WI38 (cell line): ENCODE results near the gene GLIPR2.
A peak's percentile ranks its signal among the peaks of the same experiment; 100 is the strongest.

Experiments used
- H3K4me3 ChIP-seq: 2 replicates; pipeline ENCODE4 v1.5.1; 2011; ENCODE audit warnings: low read depth, mild to moderate bottlenecking, control low read depth, low read length
- TF ChIP-seq, protein P1 (sequence below): IDR thresholded peaks from 2 replicates; pipeline ENCODE4 v1.5.1; 2012; ENCODE audit warnings: low read depth, mild to moderate bottlenecking, control low read depth, low read length

The GLIPR2 gene

GRCh38 chr9:36132086-36132485 lies 4.4 kb upstream of the GLIPR2 start:
- H3K4me3 ChIP-seq, result no peak overlapping the region
- TF ChIP-seq, protein P1, sequence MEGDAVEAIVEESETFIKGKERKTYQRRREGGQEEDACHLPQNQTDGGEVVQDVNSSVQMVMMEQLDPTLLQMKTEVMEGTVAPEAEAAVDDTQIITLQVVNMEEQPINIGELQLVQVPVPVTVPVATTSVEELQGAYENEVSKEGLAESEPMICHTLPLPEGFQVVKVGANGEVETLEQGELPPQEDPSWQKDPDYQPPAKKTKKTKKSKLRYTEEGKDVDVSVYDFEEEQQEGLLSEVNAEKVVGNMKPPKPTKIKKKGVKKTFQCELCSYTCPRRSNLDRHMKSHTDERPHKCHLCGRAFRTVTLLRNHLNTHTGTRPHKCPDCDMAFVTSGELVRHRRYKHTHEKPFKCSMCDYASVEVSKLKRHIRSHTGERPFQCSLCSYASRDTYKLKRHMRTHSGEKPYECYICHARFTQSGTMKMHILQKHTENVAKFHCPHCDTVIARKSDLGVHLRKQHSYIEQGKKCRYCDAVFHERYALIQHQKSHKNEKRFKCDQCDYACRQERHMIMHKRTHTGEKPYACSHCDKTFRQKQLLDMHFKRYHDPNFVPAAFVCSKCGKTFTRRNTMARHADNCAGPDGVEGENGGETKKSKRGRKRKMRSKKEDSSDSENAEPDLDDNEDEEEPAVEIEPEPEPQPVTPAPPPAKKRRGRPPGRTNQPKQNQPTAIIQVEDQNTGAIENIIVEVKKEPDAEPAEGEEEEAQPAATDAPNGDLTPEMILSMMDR, result no peak

DNA sequence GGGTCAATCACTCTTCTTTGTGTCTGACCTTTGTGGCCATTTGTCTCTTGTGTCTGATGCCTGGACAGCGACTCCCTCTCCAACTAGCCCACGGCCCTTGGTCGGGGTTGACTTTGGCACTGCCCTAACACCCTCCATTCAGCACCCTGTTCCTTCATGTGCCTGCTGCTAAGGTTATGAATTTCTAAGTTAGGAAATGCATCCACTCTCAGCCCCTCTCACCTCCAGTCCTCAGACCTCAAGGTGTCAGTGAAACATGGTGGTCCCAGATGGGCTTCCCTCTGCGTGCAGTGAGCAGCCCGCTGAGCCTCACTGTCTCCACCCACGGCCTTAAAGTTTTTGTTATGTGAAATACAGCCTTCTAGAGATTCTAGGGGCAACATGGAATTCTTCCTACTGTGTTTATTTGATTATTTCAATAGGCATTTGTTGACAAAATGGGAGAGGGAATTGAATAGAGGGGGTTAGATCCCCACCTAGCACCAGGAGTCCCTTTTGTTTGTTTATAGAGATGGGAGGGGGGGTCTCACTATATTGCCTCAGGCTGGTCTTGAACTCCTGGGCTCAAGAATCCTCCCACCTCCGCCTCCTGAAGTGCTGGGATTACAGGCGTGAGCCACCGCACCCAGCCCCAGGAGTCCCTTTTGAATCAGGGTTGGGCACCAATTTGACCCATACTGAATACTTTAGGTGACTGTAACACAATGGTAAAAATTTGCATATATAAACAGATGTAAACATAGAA lies 1.6 kb upstream of the GLIPR2 start:
- no peak overlapping the region for H3K4me3 ChIP-seq
- TF ChIP-seq, protein P1, result no peak

DNA sequence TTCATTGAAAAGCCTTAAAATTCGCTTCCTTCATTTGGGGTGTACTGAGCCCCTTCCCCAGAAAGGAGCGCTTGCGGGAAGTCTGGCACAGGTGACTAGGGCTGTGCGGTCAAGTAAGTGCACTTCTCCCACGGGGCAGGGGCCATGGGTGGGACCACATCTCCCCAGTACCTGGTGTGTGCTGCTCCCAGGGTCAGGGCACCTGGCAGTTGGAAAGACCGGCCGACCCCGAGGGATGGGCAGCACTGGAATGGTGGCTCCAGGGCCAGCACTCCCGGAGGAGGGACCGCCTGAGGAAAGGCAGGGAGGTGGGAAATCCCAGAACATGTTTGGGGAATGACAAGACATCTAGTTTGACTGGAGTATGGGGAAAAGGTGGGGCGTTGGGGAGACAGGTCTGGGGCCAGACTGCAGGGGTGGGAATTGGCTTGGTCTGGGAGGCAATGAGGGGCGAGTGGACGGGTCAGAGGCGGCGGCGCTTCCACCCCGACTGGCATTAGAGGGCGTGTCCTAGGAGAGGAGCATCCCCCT lies 727 bp upstream of the GLIPR2 start:
- peak overlapping the region; percentile 77 for H3K4me3 ChIP-seq
- TF ChIP-seq, protein P1, result no peak

- TF ChIP-seq, protein P1, result no peak
These were observed 410 bp downstream of the GLIPR2 start for GRCh38 chr9:36136894-36137391.

DNA sequence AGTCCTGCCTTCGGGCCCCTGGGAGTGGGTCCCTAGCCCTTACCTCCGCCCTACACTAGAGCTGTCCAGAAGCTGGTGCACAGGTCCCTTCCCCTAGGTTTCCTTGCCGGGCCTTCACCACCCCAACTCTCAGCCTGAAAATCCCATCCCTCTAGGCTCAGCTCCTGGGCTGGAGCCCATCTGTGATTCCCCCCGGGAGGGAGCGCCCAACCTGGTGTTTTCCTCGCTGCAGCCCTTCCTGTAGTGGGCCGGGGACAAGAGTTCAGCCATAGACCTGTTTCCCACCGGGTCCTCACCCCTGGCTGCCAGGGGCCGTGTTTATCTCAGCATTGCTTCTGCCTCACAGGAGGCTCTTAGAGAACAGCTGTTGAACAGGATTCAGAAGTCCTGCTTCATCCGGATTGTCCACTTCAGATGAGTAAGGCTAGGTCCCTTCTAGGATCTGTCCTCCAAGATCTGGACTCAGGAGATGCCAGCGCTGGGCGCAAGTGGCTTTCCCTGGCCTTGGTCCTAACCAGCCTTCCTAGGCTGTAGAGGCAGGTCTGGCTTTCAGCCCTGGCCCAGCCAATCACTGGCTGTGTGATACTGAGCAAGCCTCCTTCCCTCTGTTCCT lies 965 bp downstream of the GLIPR2 start:
- TF ChIP-seq, protein P1, result no peak
- H3K4me3 ChIP-seq, result peak overlapping the region; percentile 77

More at GRCh38 chr9:36136894-36137391, 410 bp downstream of the GLIPR2 start:
- H3K4me3 ChIP-seq, result peak overlapping the region; percentile 77

DNA sequence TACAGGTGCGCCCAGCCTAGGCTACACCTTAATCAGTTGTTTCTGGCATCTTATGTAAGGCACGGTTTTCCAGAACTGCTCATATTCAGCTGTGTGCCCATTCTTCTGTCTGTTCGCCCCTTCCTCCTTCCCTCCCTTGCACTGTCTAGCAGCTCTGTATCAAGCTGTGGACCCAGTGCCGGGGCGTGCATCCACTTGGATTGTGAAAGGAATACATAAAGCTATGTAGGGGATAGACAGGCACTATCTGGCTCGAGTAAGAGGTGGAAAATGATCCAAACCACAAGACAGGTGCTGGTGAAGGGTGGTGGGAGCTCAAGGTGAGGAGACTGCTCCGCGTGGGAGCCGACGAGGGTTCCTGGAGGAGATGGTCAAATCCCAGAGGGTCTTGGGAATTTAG lies 2.0 kb downstream of the GLIPR2 start:
- TF ChIP-seq, protein P1, result no peak

GRCh38 chr9:36138901-36139300 lies 2.4 kb downstream of the GLIPR2 start:
- TF ChIP-seq, protein P1, result no peak

More for the DNA sequence above, 2.0 kb downstream of the GLIPR2 start:
- H3K4me3 ChIP-seq, result no peak overlapping the region

More at GRCh38 chr9:36138901-36139300, 2.4 kb downstream of the GLIPR2 start:
- H3K4me3 ChIP-seq, result no peak overlapping the region
